Measurements from ENCODE around the gene CHD6.

Gene CHD6

DNA sequence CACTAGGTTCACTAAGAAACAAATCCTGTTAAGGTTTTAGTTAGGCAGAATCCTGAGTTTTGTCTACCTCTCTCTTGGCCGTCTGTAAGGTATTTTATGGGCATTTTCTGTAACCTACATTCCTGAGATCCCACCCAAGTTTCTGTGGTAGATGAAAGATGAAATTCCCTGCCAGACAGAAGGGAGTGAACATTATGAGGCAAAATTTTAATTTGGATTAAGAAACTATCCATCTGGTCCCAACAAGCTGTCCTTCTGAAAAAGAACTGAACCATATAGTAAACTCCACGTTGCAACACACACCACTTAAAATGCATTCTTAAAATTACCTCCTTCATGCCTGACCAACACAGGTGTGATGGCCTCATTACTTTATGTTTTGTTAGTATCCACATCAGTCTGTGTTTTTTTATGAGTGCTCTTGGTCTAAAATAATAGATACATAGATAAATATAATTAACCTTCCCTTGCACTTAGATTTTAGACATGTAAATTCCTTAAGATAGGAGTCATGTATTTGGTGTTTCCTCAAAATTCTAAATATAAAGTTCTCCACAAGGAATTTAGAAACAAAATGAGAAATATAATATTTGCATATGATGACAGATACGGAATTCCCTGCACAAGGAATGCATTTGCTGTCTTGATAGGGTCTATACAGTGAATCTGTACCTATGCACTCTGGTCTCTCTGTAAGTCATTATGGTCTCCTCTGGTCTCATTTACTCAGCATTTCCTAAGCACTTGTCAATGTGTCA lies 86.5 kb downstream of the CHD6 start:
- no peaks in the 10 kb centered on the region for H3K27me3 Mint-ChIP-seq (ENCODE audit: low read depth)
- peaks cover 15% of the 10 kb centered on the region for H3K36me3 Mint-ChIP-seq (ENCODE audit: low read depth)
- H3K27ac Mint-ChIP-seq = no peak overlapping the region
- peaks cover 2% of the 10 kb centered on the region for H3K4me1 Mint-ChIP-seq (ENCODE audit: low read depth)
- no peaks in the 10 kb centered on the region for H3K9me3 Mint-ChIP-seq
- H3K4me3 Mint-ChIP-seq = no peak overlapping the region

DNA sequence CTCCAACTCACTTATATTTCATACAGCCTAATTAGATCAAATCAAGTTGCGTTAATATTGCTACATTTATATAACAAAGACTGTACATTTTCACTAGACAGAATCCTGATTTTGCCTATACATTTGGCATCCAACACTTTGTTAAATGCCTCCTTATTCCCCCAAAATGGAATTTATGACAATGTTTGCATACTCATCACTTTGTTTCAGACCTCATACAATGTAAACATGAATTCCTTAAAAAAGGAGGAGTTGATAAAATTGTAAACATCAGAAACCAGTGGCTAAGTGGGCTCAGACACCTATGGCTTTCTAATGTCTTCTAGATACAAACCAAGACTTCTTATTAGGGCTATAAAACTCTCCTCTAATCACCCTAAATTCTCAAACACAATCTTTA lies 87.3 kb downstream of the CHD6 start:
- peaks cover 8% of the 10 kb centered on the region for H3K4me1 Mint-ChIP-seq (ENCODE audit: low read depth)
- no peaks in the 10 kb centered on the region for H3K27me3 Mint-ChIP-seq (ENCODE audit: low read depth)
- H3K9me3 Mint-ChIP-seq = no peaks in the 10 kb centered on the region
- H3K4me3 Mint-ChIP-seq = no peak overlapping the region
- H3K27ac Mint-ChIP-seq = no peak overlapping the region
- H3K36me3 Mint-ChIP-seq (ENCODE audit: low read depth) = peaks cover 15% of the 10 kb centered on the region

DNA sequence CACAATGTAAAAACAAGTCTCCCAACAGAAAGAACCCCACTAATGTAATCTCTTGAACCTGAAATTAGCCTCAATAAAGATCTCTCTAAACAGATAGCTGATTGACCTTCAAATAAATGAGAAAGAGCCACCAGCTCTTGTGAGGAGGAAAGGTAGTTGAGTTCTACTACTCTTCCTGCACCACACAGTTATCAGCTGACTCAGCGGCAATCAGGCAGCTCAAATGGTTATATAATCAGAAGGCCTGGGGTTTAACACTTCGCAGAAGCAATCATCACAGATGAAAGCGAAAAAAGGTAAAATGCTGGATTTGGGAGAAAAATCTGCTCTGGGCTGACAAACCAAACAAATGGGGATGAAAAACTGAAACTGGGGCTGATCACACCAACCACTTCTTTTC lies 91.8 kb downstream of the CHD6 start:
- no peaks in the 10 kb centered on the region for H3K27me3 Mint-ChIP-seq (ENCODE audit: low read depth)
- H3K4me3 Mint-ChIP-seq = no peak overlapping the region
- H3K36me3 Mint-ChIP-seq (ENCODE audit: low read depth) = peaks cover 10% of the 10 kb centered on the region
- no peaks in the 10 kb centered on the region for H3K9me3 Mint-ChIP-seq
- H3K27ac Mint-ChIP-seq = no peak overlapping the region
- peaks cover 24% of the 10 kb centered on the region for H3K4me1 Mint-ChIP-seq (ENCODE audit: low read depth)

DNA sequence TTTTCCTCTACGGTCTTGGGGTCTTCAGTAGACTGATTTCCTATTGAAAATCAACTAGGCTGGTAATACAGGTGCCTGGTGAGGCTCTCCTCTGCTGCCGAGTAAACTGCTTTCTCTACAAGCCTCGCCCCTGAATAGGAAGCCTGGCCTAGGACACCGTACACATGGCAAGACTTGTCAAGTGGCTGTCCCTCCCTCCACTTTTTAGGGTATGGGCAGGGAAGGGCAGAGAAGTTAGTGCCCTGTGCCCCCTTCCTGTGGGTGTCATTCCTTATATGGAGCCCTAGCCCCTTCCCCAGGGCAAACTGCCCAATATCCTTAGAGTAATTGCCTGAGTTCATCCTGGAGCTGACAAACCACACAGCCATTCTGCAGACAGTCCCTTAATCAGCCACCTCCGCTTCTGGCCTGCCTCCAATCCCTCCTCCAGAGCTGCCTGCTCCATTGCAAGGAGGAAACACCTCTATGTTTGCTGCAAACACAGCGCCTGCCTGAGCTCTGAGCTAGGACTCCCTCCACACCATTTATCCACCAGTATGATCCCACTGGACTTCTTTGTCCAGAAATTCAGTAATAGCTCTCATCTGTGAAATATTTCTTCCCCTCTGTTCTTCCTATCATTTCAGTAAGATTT lies 93.1 kb downstream of the CHD6 start:
- H3K4me3 Mint-ChIP-seq = no peak overlapping the region

DNA sequence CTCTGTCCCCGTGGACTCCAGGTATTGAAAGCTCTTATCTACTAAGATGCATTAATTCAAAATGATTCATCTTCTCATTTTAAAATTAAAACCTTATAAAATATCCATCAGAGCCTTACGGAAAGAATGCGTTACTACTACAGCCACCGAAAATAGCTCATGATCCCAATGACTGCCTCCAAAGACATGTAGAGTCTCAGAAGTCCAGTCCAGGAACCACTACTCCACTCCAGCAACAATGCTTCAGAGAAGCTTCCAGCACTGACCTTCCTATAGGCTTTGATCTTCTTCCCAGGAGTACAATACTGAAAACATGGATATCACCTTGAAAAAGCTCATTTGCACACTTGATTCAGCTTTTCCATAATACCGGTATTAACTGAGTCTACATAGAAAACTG lies 94.3 kb downstream of the CHD6 start:
- Mint-ChIP-seq H3K27me3 (ENCODE audit: low read depth) (no peaks in the 10 kb centered on the region), H3K27ac (no peak overlapping the region), H3K9me3 (no peaks in the 10 kb centered on the region), H3K36me3 (ENCODE audit: low read depth) (peaks cover 14% of the 10 kb centered on the region), H3K4me1 (ENCODE audit: low read depth) (peaks cover 24% of the 10 kb centered on the region), H3K4me3 (no peak overlapping the region)

More for the DNA sequence above, 93.1 kb downstream of the CHD6 start:
- Mint-ChIP-seq H3K27ac (no peak overlapping the region), H3K4me1 (ENCODE audit: low read depth) (peaks cover 24% of the 10 kb centered on the region), H3K36me3 (ENCODE audit: low read depth) (peaks cover 12% of the 10 kb centered on the region), H3K27me3 (ENCODE audit: low read depth) (no peaks in the 10 kb centered on the region), H3K9me3 (no peaks in the 10 kb centered on the region)

DNA sequence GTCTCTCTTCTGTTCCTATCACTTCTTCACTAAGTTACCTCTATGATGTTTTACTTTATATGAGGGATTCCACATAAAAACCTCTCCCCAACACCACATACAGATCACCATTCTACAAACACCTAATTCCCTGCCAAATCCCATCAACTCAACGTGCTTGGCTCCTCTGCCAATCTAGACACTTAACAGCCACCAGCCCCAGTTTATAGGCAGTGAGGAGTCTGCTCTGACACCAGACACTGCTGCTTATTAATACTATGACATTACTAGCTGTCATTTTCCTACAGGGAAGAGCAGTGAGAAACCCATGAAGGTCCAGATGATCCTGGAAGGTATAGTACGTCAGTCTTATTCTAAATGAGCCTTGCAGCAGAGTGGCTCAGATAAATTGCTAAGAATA lies 104.3 kb downstream of the CHD6 start:
- Mint-ChIP-seq H3K9me3 (no peaks in the 10 kb centered on the region), H3K36me3 (ENCODE audit: low read depth) (peaks cover 35% of the 10 kb centered on the region), H3K4me3 (no peak overlapping the region), H3K27ac (no peak overlapping the region), H3K27me3 (ENCODE audit: low read depth) (no peaks in the 10 kb centered on the region), H3K4me1 (ENCODE audit: low read depth) (peaks cover 12% of the 10 kb centered on the region)

DNA sequence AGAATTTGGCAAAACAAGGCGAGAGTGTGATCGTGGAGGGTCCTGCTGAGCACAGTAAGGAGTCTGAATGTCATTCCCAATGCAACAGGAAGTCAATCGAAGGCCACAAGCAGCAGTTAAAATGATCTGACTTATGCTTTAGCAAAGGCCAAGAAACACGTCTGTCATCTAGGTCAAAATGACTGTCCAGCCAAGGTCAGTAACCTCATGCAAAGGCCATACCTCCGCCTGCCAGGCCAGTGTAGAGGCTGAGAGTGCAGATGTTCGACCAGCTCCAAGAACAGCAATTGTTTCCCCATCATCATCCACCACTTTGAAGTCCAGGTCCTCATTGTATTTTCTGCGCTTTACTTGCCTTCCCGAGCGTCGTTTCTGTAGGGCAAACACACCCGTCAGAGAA lies 105.6 kb downstream of the CHD6 start:
- H3K4me1 Mint-ChIP-seq (ENCODE audit: low read depth) = peaks cover 20% of the 10 kb centered on the region
- H3K36me3 Mint-ChIP-seq (ENCODE audit: low read depth) = peaks cover 33% of the 10 kb centered on the region
- no peak overlapping the region for H3K27ac Mint-ChIP-seq
- no peaks in the 10 kb centered on the region for H3K9me3 Mint-ChIP-seq
- H3K27me3 Mint-ChIP-seq (ENCODE audit: low read depth) = no peaks in the 10 kb centered on the region
- H3K4me3 Mint-ChIP-seq = no peak overlapping the region

DNA sequence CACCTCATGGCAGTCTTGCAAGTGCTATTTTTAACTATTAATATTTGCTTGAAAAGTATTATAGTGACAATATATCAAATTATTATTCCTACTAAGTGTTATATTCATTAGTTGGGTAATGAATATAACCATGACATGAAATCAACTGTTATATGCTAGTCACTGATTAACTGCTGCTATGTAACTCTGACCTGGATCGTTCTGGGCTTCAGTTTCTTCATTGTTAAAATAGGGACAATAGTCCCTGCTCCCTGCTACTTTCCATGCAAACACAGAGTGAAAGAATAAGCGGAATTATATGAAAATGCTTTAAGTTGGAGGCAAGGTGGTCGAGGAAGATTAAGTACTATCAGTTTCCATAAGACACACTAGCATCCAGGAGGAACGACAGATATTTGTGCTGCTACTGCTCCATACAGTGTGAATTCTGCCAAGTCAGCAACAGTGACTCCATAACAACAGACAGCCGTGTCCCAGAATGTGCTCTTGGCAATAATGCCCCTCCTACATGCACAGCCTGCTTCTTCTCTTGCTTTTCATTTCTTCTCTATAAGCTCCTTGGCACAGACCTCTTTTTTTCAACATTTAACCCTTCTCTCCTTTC lies 107.2 kb downstream of the CHD6 start:
- no peak overlapping the region for H3K27ac Mint-ChIP-seq
- no peaks in the 10 kb centered on the region for H3K27me3 Mint-ChIP-seq (ENCODE audit: low read depth)

DNA sequence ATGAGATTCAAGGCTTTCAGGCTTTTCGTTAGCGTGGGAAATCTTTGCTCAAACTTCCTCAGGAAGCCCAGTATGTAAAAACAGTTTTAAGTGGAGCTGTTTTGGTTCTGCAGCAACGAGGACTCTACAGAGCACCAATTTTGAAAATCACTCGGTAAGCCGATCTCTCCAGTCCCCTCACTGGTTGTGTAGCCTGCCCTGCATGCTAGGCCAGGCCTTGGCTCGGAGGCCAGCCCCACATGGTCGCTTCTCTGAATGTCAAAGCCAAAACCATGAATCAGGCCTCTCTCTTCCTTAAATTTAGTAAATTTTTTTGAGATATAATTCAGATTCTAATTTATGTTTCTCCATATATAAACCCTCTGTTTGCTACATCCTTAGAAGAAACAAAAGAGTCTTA lies 108.0 kb downstream of the CHD6 start:
- Mint-ChIP-seq H3K4me1 (ENCODE audit: low read depth) (peaks cover 24% of the 10 kb centered on the region), H3K9me3 (no peaks in the 10 kb centered on the region), H3K36me3 (ENCODE audit: low read depth) (peaks cover 37% of the 10 kb centered on the region), H3K4me3 (no peak overlapping the region), H3K27ac (no peak overlapping the region), H3K27me3 (ENCODE audit: low read depth) (no peaks in the 10 kb centered on the region)

More for the DNA sequence above, 107.2 kb downstream of the CHD6 start:
- Mint-ChIP-seq H3K4me1 (ENCODE audit: low read depth) (peaks cover 19% of the 10 kb centered on the region), H3K9me3 (no peaks in the 10 kb centered on the region), H3K36me3 (ENCODE audit: low read depth) (peaks cover 33% of the 10 kb centered on the region), H3K4me3 (no peak overlapping the region)

DNA sequence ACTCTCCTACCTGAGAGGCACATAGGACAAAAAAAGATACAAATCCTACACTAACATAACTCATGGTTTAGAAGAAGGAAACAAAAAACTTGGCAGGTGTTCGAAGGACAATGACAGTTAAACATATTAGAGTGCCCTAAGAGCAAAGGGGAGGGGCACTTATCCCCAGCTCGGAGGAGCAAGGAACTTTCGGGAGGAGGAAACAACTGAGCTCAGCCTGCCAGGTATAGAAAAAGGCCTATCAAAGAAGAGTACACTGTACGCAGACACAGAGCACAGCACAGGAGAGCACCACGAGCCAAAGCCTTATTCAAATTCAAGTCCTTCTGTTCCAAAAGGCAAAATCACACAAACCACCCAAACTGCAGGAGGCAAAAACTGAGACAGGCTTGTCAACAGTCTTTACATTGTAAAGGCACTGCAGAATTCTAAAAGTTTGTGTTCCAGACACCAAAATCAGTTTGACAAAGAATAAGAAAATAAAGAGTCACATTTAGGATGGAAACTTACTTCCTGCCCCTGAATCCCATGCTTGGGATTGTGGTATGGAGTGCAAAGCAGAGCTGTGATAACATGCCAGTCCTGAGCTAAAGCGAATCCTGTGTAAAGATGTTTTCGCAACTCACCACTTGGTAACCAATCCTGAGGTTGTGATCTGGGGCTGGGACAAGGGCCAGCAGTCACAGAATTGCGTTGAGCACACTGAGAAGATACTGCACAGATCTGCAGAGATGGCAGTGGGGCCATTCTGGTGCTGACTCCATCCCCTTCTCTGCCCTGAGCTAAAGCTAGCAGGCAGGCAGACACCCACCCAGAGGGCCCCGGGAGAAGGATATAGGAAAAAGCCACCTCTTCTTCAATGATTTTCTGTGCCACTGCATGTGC lies 108.6 kb downstream of the CHD6 start:
- H3K4me3 Mint-ChIP-seq = no peak overlapping the region
- peaks cover 33% of the 10 kb centered on the region for H3K36me3 Mint-ChIP-seq (ENCODE audit: low read depth)

DNA sequence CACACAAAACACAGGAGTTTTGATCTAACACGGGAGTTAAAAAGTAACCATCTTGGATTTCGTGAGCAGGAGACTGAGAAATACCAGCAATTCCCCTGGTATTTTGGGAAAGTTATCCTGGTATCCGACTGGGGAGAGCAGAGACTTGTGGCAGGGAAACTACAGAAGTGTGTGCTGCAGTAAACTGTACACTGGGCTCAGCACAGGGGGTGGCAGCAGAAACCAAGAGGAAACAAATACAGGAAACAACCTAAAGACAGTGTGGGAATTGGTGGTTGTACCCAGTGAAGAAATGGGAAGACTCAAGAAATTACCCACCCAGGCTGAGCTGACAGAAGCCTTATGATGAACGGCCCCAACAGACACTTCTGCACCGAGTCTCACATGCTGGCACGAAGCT lies 109.8 kb downstream of the CHD6 start:
- H3K36me3 Mint-ChIP-seq (ENCODE audit: low read depth) = peaks cover 29% of the 10 kb centered on the region
- H3K27me3 Mint-ChIP-seq (ENCODE audit: low read depth) = no peaks in the 10 kb centered on the region
- H3K4me1 Mint-ChIP-seq (ENCODE audit: low read depth) = peaks cover 20% of the 10 kb centered on the region
- no peaks in the 10 kb centered on the region for H3K9me3 Mint-ChIP-seq
- no peak overlapping the region for H3K27ac Mint-ChIP-seq
- H3K4me3 Mint-ChIP-seq = no peak overlapping the region

More for the DNA sequence above, 108.6 kb downstream of the CHD6 start:
- H3K9me3 Mint-ChIP-seq = no peaks in the 10 kb centered on the region
- no peak overlapping the region for H3K27ac Mint-ChIP-seq
- peaks cover 23% of the 10 kb centered on the region for H3K4me1 Mint-ChIP-seq (ENCODE audit: low read depth)
- H3K27me3 Mint-ChIP-seq (ENCODE audit: low read depth) = no peaks in the 10 kb centered on the region

DNA sequence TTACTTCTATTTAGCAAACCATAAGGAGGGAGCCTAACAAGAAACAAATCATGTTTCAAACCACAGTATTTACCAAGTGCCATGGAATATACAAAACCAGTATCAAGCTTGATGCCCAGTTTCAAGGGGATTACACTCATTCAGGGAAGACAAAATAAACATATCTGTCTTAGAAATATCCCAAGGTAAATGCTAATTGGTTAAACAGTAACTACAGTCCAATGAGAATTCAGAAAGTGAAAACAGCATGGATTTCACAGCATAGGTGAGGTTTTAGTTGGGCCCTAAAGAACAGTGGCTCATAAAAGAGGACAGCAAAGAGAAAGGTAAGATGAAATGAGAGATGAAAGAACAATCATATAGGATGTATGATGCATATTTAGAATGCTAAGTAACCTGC lies 110.3 kb downstream of the CHD6 start:
- Mint-ChIP-seq H3K4me3 (no peak overlapping the region), H3K27ac (no peak overlapping the region), H3K9me3 (no peaks in the 10 kb centered on the region), H3K4me1 (ENCODE audit: low read depth) (peaks cover 20% of the 10 kb centered on the region), H3K27me3 (ENCODE audit: low read depth) (no peaks in the 10 kb centered on the region), H3K36me3 (ENCODE audit: low read depth) (peaks cover 27% of the 10 kb centered on the region)

DNA sequence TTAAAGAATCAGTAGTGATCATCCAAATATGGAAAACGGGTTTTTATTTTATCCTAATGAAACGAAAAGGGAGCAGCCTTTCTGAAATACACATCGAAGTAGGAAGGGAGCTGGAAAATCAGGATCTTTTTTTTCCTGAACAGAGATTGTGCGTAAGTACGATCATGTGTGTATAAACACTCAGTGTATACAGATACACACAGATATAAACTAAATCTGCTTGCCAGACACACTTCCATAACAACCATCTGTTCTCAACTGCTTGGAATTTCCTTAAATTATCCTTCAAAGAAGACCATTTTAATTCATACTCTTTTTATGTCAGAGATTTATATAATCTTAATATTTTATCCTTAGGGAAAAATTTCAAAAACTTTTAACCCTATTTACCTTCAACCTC lies 110.7 kb downstream of the CHD6 start:
- Mint-ChIP-seq H3K36me3 (ENCODE audit: low read depth) (peaks cover 24% of the 10 kb centered on the region), H3K4me3 (no peak overlapping the region), H3K27ac (no peak overlapping the region), H3K9me3 (no peaks in the 10 kb centered on the region), H3K27me3 (ENCODE audit: low read depth) (no peaks in the 10 kb centered on the region), H3K4me1 (ENCODE audit: low read depth) (peaks cover 20% of the 10 kb centered on the region)

DNA sequence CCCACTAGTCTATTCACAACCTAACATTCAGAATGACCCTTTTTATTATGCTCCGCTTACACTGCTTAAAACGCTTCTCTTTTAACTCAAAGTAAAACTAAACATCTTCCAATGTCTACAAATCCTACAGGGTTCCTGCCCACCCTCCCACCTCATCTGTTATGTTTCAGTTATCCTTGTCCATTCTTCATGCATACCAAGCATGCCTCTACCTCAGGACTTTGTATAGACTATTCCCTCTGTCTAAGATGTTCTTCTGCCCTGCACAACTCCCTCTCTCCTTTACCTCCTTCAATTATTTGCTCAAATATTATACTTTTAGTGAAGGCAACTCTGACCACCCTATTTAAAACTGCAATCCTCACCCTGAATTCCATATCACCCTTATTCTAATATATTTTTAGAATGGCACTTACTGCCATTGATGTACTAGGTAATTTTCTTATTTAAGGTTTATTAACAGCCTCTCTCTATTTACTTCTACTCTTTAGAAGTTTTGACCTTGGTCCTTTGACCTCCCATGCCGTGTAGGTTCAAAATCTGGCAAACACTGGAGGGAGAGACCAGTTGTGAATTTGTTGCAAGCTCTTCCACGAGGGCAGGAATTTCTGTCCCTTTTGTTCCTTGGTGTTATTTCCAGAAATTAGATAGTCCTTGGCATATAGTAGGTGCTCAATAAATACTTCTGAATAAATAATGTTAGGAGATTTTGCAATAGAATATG lies 111.8 kb downstream of the CHD6 start:
- no peak overlapping the region for H3K4me3 Mint-ChIP-seq
- peaks cover 16% of the 10 kb centered on the region for H3K36me3 Mint-ChIP-seq (ENCODE audit: low read depth)
- H3K27ac Mint-ChIP-seq = no peak overlapping the region
- peaks cover 20% of the 10 kb centered on the region for H3K4me1 Mint-ChIP-seq (ENCODE audit: low read depth)
- H3K27me3 Mint-ChIP-seq (ENCODE audit: low read depth) = no peaks in the 10 kb centered on the region
- H3K9me3 Mint-ChIP-seq = no peaks in the 10 kb centered on the region

Measured in T-helper 1 cell treated with Interleukin-12 subunit alpha and Interleukin-12 subunit beta and Interleukin-4 antibody, amounts not matched to agents 30 μg/mL and 1 μg/mL, for 36 hours (primary cell).